GM12892 (cell line): ENCODE measurements around the gene AKAIN1.

Source experiments
- DNase-seq: peaks from one replicate; pipeline ENCODE4 v3.0.0; 2011; ENCODE audit not compliant: insufficient read length
- FAIRE-seq: peaks from 2 replicates; lab custom pipeline; 2011; peaks lifted over from hg19 to GRCh38; lab: Jason Lieb, UNC
- POLR2A ChIP-seq: IDR thresholded peaks from 2 replicates; pipeline ENCODE4 v1.6.1; 2011; ENCODE audit warnings: low read depth, low read length, control low read depth
- POLR2AphosphoS5 ChIP-seq: IDR thresholded peaks from 2 replicates; pipeline ENCODE4 v1.6.1; 2011; ENCODE audit warnings: low read depth, low read length, control low read depth
- TAF1 ChIP-seq: IDR thresholded peaks from 2 replicates; pipeline ENCODE4 v1.6.1; 2011; ENCODE audit warnings: low read depth, mild to moderate bottlenecking, control low read depth, low read length, borderline replicate concordance

Gene AKAIN1

DNA sequence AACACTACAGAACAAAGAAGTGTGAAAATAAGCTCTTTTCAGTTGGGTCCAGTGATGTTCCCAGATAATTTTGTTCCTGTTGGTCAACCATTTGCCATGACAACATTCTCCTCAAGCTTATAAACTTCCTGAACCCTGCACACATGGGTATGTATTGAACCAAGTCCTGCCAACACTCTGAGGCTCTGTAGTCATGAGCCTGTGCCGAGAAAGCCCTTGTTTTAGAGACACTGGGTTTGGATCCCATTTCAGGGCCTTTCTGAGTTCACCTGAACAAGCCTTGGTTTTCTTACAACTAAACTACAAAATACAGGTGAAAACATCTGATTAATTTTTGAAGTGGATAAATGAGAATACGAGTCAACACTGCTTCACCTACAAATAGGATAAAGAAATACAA lies 38.5 kb downstream of the AKAIN1 start:
- no peak for TF ChIP-seq TAF1
- TF ChIP-seq POLR2A, result no peak
- no peak for TF ChIP-seq POLR2AphosphoS5
- no peak for FAIRE-seq

GRCh38 chr18:5158172-5158571 lies 38.9 kb downstream of the AKAIN1 start:
- TF ChIP-seq POLR2A (no peak), POLR2AphosphoS5 (no peak), TAF1 (no peak)
- FAIRE-seq (no peak), DNase-seq (no peak)

More for the DNA sequence above, 38.5 kb downstream of the AKAIN1 start:
- no peak for DNase-seq

- TF ChIP-seq POLR2AphosphoS5 (no peak), TAF1 (no peak), POLR2A (no peak)
- DNase-seq (no peak), FAIRE-seq (no peak)
Measured at GRCh38 chr18:5155907-5156287, 41.2 kb downstream of the AKAIN1 start.

- FAIRE-seq, result no peak
- no peak for TF ChIP-seq TAF1
- TF ChIP-seq POLR2AphosphoS5, result no peak
- TF ChIP-seq POLR2A, result no peak
- no peak for DNase-seq
Measured at GRCh38 chr18:5155218-5155906, 41.7 kb downstream of the AKAIN1 start.

- DNase-seq (no peak), FAIRE-seq (no peak)
- TF ChIP-seq TAF1, result no peak
- no peak for TF ChIP-seq POLR2AphosphoS5
- TF ChIP-seq POLR2A, result no peak
Measured at GRCh38 chr18:5152343-5153020, 44.6 kb downstream of the AKAIN1 start.

DNA sequence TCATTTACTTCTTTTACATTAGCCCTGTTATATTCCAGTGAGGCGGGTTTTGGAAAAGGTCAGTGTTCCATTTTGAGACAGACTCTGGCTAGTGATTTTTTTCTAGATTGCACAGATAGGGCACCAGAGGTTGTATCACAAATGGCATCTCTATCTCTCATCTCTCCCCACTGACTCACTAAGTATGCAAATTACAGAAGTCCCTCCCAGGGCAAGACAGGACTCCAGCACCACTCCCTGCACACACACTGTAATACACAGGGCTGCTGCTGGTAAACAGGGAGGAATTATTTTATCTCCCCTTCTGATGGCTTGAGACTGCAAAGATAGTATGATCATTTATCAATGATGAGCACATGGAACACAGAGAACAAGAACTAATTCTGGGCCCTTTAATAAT lies 46.2 kb downstream of the AKAIN1 start:
- DNase-seq, result no peak
- TF ChIP-seq POLR2AphosphoS5, result no peak
- no peak for FAIRE-seq

DNA sequence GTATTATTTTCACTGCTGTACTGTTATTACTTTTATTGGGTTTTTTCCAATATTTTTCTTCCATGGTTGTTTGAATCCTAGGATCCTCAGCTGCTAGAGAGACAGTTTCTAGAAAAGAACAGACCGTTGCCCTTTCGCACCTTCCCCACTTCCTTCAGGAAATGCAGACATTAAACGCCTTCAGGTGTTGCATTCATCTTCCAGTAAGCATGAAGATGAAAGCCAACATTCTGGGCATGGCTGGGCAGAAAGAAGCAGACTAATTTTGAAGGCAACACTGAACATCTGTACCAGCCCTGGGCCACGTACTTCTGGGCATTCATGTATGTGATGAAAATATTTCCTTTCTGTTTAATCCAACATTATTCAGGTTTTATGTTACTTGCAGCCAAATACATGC lies 51.0 kb downstream of the AKAIN1 start:
- DNase-seq (no peak), FAIRE-seq (no peak)
- TF ChIP-seq POLR2A (no peak), POLR2AphosphoS5 (no peak), TAF1 (no peak)

- TF ChIP-seq POLR2AphosphoS5 (no peak), TAF1 (no peak), POLR2A (no peak)
- FAIRE-seq (no peak), DNase-seq (no peak)
Measured at GRCh38 chr18:5145168-5145825, 51.8 kb downstream of the AKAIN1 start.

- FAIRE-seq (no peak), DNase-seq (no peak)
- TF ChIP-seq POLR2A (no peak), POLR2AphosphoS5 (no peak), TAF1 (no peak)
Measured at GRCh38 chr18:5144629-5145028, 52.4 kb downstream of the AKAIN1 start.

GRCh38 chr18:5142859-5143258 lies 54.2 kb downstream of the AKAIN1 start:
- no peak for TF ChIP-seq POLR2A
- no peak for TF ChIP-seq POLR2AphosphoS5
- no peak for TF ChIP-seq TAF1
- DNase-seq, result no peak
- FAIRE-seq, result no peak

DNA sequence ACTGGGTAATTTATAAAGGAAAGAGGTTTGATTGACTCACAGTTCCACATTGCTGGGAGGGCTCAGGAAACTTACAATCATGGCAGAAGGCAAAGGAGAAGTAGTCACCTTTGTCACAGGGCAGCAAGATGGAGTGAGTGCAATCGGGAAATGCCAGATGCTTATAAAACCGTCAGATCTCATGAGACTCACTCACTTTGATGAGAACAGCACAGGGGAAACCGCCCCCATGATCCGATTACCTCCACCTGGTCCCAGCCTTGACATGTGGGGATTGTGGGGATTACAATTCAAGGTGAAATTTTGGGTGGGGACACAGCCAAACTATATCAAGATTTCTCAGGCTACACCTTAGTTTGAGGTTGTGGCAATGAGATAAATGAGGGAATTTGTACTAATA lies 54.9 kb downstream of the AKAIN1 start:
- DNase-seq (no peak), FAIRE-seq (no peak)
- TF ChIP-seq POLR2A, result no peak
- no peak for TF ChIP-seq POLR2AphosphoS5
- TF ChIP-seq TAF1, result no peak

DNA sequence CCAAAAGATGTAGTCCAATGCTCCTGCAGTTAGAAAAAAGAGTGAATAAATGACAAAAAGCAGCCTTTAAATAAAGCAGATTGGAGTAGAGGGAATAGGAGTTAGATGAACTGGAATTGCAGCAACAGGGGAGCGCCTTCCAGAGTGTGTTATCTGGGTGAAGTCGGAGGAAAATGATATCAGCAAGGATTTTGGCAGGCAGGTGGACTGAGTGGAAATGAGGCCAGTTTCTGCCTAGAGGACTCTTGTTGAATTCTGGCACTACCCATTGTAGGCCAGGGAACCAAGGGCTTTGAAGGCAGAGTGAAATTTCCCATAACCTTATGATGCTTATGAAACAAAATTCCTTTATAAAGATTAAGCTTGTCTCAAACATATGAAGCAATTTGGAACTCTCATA lies 59.8 kb downstream of the AKAIN1 start:
- FAIRE-seq (no peak), DNase-seq (no peak)
- TF ChIP-seq TAF1, result no peak
- no peak for TF ChIP-seq POLR2A
- no peak for TF ChIP-seq POLR2AphosphoS5
